GM21619 (cell line): ENCODE results near the gene GSTT2.
"Not testable (repeated sequence)": the region's sequence is repeated elsewhere in the genome, so short reads cannot be mapped to it uniquely, and the experiment has no call there.

ENCODE experiments used
- ATAC-seq: cut with Tn5 transposase; IDR thresholded peaks from one replicate; pipeline ENCODE4 v1.9.1; 2021; ENCODE audit not compliant: unreplicated experiment

GSTT2 gene

GRCh38 chr22:23974345-23974744 lies 5.6 kb upstream of the GSTT2 start, which contains the start of gene DDT:
TSS of gene DDT (minus strand) at chr22:23974441. CDS start at chr22:23974414, 27 bp downstream.
- ATAC-seq = peak; percentile 82

- ATAC-seq = peak; percentile 24
Measured at GRCh38 chr22:23974836-23975352, 5.0 kb upstream of the GSTT2 start.

GRCh38 chr22:23977304-23977703 lies 2.6 kb upstream of the GSTT2 start:
- not testable (repeated sequence) for ATAC-seq

- ATAC-seq = not testable (repeated sequence)
Measured at GRCh38 chr22:23980567-23980966, 633 bp downstream of the GSTT2 start.

GRCh38 chr22:23984430-23984829 lies 4.5 kb downstream of the GSTT2 start:
- no peak for ATAC-seq

- ATAC-seq = not testable (repeated sequence)
Measured at GRCh38 chr22:23986089-23986488, 6.2 kb downstream of the GSTT2 start.

- not testable (repeated sequence) for ATAC-seq
Measured at GRCh38 chr22:23986538-23987178, 6.7 kb downstream of the GSTT2 start.

GRCh38 chr22:23989583-23990244 lies 9.8 kb downstream of the GSTT2 start:
- not testable (repeated sequence) for ATAC-seq

GRCh38 chr22:23993080-23993479 lies 13.1 kb downstream of the GSTT2 start:
- ATAC-seq = not testable (repeated sequence)

- not testable (repeated sequence) for ATAC-seq
Measured at GRCh38 chr22:23993581-23994177, 13.7 kb downstream of the GSTT2 start.

GRCh38 chr22:23997092-23997491 lies 17.2 kb downstream of the GSTT2 start:
- no peak for ATAC-seq

- not testable (repeated sequence) for ATAC-seq
Measured at GRCh38 chr22:23999779-24000178, 19.8 kb downstream of the GSTT2 start.

- ATAC-seq = no peak
Measured at GRCh38 chr22:24001314-24001713, 21.4 kb downstream of the GSTT2 start.

- no peak for ATAC-seq
Measured at GRCh38 chr22:24002272-24002671, 22.3 kb downstream of the GSTT2 start.

- ATAC-seq = no peak
Measured at GRCh38 chr22:24002851-24003250, 22.9 kb downstream of the GSTT2 start.

GRCh38 chr22:24003887-24004286 lies 24.0 kb downstream of the GSTT2 start:
- ATAC-seq = no peak

- no peak for ATAC-seq
Measured at GRCh38 chr22:24005201-24005600, 25.3 kb downstream of the GSTT2 start, which contains the start of gene GSTT4. TSS of gene GSTT4 (minus strand) at chr22:24005453. CDS start at chr22:24005356, 97 bp downstream.

- no peak for ATAC-seq
Measured at GRCh38 chr22:24006207-24006913, 26.4 kb downstream of the GSTT2 start.

- no peak for ATAC-seq
Measured at GRCh38 chr22:24006914-24007214, 26.9 kb downstream of the GSTT2 start.

GRCh38 chr22:24007253-24008021 lies 27.5 kb downstream of the GSTT2 start:
- no peak for ATAC-seq

- no peak for ATAC-seq
Measured at GRCh38 chr22:24008022-24008283, 28.0 kb downstream of the GSTT2 start.
